GM19438 (cell line): Measurements from ENCODE around the gene IFRD1.

Experiments used
- ATAC-seq: cut with Tn5 transposase; IDR thresholded peaks from one replicate; pipeline ENCODE4 v1.9.1; 2021; ENCODE audit warnings: low read depth; ENCODE audit not compliant: unreplicated experiment

The IFRD1 gene

GRCh38 chr7:112449902-112450806 is at the start of gene IFRD1:
TSS of gene IFRD1 (plus strand) at chr7:112450460. CDS start at chr7:112450689, 229 bp downstream.
- peak; percentile 65 for ATAC-seq

- no peak for ATAC-seq
Measured at GRCh38 chr7:112404321-112404720, 45.9 kb upstream of the IFRD1 start.

- ATAC-seq: no peak
Measured at GRCh38 chr7:112405286-112405685, 45.0 kb upstream of the IFRD1 start.

- ATAC-seq: no peak
Measured at GRCh38 chr7:112407261-112407660, 43.0 kb upstream of the IFRD1 start.

- no peak for ATAC-seq
Measured at GRCh38 chr7:112410092-112410491, 40.2 kb upstream of the IFRD1 start.

- ATAC-seq: no peak
Measured at GRCh38 chr7:112411186-112411795, 39.0 kb upstream of the IFRD1 start.

GRCh38 chr7:112414855-112415490 is 35.3 kb upstream of the IFRD1 start:
- no peak for ATAC-seq

GRCh38 chr7:112416127-112416526 is 34.1 kb upstream of the IFRD1 start:
- ATAC-seq: no peak

- ATAC-seq: no peak
Measured at GRCh38 chr7:112419543-112420130, 30.6 kb upstream of the IFRD1 start.

GRCh38 chr7:112420236-112420861 is 29.9 kb upstream of the IFRD1 start:
- ATAC-seq: no peak

GRCh38 chr7:112421666-112422486 is 28.4 kb upstream of the IFRD1 start:
- peak; percentile 50 for ATAC-seq

GRCh38 chr7:112422842-112423496 is 27.3 kb upstream of the IFRD1 start:
- no peak for ATAC-seq

GRCh38 chr7:112423987-112424386 is 26.3 kb upstream of the IFRD1 start:
- ATAC-seq: no peak

- ATAC-seq: no peak
Measured at GRCh38 chr7:112427984-112428383, 22.3 kb upstream of the IFRD1 start.

GRCh38 chr7:112428715-112429114 is 21.5 kb upstream of the IFRD1 start:
- ATAC-seq: no peak

- ATAC-seq: no peak
Measured at GRCh38 chr7:112430649-112431048, 19.6 kb upstream of the IFRD1 start.

GRCh38 chr7:112431803-112432202 is 18.5 kb upstream of the IFRD1 start:
- no peak for ATAC-seq

- no peak for ATAC-seq
Measured at GRCh38 chr7:112433289-112433688, 17.0 kb upstream of the IFRD1 start.

- ATAC-seq: no peak
Measured at GRCh38 chr7:112437072-112437471, 13.2 kb upstream of the IFRD1 start.
